Activated CD4-positive, CD25-positive, alpha-beta regulatory T cell treated with anti-CD3 and anti-CD28 coated beads, Interleukin-2, amount 50 U/mL, for 24 hours (primary cell): ENCODE data around the gene VDR.
A peak's percentile ranks its signal among the peaks of the same experiment; 100 is the strongest.

Experiments used
- ATAC-seq, 2 donors: fragments of 150-1000 bp; cut with Tn5 transposase; one replicate each; pipeline ENCODE4 v1.10.0; 2021; ENCODE audit warnings: mild to moderate bottlenecking in 1 of 2, moderate library complexity in 1 of 2

Gene VDR

DNA sequence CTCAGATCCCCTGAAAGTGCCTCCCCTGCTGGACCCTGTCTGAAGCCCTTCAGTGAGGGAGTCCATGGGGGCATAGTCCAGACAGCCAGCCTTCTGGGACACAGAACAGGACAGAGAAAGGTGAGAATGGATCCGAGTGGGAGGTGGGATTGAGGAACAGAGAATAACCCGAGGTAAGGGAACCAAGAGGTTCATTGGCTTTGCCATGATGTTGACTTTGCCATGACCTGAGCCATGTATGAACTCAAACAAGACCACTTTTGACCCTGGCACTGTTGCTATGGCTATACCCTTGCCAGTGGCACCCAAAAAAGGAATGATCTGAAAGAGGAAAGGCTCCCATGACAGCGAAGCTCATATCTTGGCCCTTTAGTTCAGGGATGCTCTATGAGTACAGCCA, 22.6 kb upstream of the VDR start:
- ATAC-seq, result no peak

DNA sequence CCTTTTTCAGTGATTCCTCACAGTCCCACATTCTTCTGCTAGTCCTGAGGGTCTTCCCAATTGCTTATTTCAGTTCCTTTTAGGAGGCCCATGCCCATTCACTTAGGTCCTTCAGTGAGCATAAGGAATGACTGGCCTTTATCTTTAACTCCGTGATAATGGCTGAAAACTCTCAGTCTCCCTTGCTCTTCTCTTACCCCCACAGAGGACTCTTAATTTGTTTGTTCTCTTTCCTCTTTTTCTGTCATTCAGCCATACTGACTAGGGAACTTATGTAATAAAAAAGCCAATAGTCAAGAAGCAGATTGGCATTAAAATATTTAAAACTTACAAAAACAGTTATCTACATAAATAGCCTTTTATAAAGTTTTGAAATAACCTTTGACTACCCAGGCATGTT, 17.1 kb upstream of the VDR start:
- no peak for ATAC-seq

DNA sequence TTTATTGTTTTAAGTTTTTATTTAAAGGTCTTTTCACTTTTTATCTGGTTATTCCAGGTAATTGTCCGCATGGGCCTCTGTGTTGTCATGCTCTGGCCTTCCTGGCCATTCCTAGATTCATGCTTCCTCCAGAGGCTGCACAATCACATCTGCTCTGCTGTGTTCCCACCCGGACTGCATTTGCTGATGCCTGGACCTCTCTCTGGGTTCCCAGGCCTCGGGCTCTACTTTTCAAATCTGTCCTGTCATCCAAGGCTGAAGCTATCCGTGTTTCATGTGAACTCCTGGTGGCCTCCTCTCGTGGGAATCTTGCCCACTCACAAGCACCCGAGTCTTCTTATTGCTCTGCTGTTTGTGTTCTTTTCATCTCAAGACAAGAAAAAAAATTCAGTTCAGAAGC, 16.1 kb upstream of the VDR start:
- no peak for ATAC-seq

- ATAC-seq, result no peak
Observed at GRCh38 chr12:47913081-47913480, 8.3 kb upstream of the VDR start.

GRCh38 chr12:47912556-47912955, 7.8 kb upstream of the VDR start:
- ATAC-seq, result no peak

DNA sequence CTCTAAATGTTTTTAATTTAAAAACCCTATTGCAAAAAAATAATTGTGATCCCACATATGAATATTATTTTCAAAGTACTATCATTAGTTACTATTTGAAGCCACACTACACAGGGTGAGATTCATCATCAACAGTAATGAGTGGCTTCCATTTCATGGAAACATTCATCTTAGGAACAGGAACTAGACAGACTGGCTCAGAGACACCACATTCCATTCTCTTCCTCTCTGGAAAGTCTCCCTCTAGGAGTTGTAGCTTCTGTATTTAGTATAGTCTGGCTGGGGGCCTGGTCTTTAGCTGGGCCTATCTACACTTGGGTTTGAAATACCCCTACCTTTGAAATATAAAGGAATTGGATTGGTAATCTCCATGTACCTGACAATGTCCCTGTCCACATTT, 6.2 kb upstream of the VDR start:
- no peak for ATAC-seq

DNA sequence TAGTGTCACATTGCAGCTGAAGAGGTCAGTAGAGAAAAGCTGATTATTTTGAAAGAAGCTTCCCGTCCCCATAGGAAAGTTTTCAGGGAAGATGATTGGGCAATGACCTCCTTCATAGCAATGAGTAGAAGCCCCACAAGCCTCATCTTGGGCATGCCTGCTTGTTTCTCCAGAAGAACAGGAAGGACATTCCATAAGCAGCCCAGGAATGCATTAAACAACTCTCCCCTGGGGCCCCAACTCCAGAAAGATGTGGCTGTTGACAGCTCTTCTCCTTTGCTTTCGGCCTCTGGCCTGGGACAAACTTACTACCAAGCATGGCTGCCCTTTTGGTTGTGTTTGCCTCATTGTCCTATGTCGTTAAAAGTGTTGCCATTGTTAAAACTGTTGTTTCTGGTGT, 5.7 kb upstream of the VDR start:
- no peak for ATAC-seq

DNA sequence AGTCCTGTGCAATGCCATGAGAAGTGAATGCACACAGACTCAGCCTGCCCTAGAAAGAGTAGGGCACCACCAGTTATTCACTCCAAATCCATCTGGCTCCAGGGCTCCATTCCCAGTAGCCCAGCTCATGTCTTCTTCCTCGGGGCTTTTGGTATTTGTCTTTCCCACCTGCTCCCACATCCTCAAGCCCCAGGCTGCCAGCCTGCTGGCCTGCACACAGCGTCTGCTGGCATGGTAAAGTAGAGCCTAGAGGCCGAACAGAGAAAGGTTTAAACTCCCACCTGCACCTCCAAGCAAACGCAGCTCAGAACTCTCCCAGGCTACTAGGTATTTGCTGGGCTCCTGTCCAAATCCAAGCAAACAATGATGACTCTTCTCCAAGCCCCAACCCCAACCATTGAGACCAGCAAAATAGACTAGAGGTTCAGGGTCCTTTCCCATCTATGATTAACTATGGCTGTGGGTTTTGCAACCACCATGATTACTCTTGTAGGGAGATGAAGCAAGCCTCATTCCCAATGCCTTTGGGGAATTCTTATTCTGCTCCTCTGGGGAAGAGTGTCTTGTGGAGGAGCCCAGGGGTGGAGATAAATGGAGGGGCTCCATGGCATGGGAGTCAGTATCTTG, 5.2 kb upstream of the VDR start:
- ATAC-seq, result no peak

DNA sequence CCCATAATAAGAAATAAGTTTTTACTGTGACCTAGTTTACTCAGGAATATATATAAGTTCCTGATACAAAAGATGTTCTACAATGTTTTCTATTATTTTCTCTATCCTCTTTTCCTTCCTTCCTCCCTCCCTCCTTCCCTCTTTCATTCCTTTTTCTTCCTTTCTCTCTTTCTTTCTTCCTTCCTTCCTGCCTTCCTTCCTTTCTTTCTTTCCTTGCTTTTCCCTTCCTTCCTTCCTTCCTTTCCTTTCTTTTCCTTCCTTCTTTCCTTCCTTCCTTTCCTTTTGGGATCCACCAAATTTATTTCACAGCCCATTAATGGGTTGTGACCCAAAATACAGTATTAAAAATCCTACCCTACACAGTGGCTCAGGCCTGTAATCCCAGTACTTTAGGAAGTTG, 3.9 kb upstream of the VDR start:
- ATAC-seq, result no peak

- ATAC-seq, result no peak
Observed at GRCh38 chr12:47907851-47908454, 3.2 kb upstream of the VDR start.

DNA sequence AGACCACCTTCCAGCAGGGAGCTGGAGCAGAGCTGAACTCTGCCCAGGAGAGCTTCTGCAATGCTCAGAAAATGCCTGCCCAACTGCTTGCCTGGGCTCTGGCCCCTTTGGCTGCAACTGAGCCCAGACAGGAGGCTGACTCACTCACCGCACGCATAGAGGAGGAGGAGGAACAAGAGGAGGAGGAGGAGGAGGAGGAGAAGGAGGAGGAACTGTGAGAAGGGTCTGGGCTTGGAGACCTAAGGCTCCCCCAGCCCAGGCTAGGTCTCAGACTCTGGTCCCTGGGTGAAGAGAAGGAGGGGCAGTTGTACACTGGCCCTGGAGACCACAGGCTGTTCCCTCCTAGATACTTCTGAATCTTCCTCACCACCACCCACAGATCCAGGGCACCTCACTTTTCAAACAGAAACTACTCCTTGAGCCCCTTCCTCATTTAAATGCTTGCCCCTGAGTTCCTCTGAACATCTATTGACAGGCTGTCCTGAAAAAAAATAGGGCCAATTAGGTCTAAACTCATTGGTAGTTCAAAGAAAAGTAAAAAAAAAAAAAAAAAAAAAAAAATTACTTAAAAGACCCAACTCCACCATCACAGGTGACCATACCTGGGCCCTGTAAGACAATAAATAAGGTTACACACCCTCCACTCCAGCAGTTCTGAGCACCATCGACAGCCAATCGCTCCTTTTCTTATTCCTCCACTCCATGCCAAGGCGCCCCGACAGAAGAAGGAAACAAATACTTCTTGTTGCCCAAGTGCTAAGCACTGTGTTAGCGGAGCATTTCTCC, 674 bp downstream of the VDR start:
- peak; percentile 78 to 80 for ATAC-seq

DNA sequence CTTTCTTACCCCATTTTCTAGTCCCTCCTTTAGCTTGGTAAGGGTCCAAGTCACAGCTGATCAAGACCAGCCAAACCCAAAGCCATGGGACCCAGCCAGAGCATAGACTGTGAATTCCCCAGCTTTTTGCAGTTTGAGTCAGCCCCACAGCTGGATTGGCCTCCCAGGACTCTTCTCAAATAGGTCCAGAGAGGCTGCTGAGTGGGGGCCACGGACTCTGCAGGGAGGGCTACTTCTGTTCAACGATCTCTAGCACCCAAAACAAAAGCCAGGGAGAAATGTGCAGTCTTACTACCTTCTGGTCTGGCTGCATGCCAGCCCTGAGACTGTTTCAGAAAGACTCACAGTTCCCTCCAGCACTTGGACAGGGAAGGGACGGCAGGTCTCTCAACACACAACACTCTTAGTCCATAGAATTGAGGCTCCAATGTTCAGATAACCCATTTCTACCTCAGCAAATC, 1.6 kb downstream of the VDR start:
- peak in 1 of 2 donors; percentile 10 for ATAC-seq

- ATAC-seq, result no peak
Observed at GRCh38 chr12:47902131-47902639, 2.6 kb downstream of the VDR start.

DNA sequence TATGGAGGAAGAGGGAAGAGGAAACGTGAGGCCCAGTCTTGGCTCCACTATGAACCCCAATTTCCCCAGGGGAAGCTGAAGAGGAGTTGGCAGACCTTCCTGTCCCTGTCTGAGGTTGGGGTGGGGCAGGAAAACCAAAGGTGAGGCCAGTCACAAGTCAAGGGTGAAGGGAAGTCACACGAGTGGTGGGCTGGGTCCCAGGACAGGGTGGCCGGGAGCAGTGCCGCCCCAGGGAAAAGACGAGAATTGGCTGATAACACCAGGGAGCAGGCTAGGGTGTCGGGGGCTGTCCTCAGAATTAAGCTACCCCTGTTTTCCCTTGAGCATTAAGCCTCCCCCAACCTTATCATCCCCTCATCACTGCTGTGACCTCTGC, 3.1 kb downstream of the VDR start:
- no peak for ATAC-seq

- ATAC-seq, result no peak
Observed at GRCh38 chr12:47901063-47901717, 3.6 kb downstream of the VDR start.

DNA sequence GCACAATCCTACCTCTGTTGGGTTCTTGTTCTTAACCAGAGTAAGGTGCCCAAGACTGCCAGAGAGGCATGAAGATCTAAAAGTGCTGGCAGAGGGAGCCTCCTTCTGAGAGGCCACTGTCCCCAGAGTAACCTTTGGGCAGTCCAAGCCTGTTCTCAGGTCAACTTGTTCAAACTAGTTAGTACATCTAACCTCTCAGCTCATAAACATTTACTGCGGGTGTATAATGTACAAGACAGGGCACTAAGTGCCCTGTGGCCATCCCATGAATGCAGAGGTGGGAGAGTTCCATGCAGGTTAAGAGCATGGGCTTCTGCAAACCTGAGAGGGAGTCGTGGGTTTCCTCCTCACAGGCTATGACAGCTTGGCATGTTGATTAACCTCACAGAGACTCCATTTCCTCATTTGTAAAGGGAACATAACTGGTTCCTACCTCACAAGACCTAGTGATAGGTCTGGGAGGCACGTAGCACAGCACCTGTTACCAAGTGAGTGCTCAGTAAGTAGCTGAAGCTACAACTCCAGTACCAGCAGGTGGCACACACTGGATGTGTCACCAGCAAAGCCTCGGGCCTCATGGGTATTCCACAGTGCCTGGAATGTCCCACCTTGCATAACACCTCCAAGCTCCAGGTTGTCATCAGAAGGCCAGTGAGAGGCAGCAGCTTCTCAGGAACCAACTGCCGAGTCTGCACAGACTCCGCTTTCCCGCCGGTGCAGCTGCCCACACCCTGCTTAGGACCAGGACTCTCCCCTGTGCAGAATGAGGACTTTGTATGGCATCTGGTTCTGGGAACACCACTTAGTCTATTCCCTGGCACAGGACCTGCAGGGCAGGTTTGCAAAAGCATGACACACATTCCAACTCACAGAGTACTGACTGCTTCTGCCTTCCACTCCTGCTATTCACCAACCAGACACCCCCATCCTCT, 4.4 kb downstream of the VDR start:
- ATAC-seq, result no peak

GRCh38 chr12:47899466-47899865, 5.3 kb downstream of the VDR start:
- no peak for ATAC-seq

GRCh38 chr12:47896633-47897032, 8.2 kb downstream of the VDR start:
- no peak for ATAC-seq

DNA sequence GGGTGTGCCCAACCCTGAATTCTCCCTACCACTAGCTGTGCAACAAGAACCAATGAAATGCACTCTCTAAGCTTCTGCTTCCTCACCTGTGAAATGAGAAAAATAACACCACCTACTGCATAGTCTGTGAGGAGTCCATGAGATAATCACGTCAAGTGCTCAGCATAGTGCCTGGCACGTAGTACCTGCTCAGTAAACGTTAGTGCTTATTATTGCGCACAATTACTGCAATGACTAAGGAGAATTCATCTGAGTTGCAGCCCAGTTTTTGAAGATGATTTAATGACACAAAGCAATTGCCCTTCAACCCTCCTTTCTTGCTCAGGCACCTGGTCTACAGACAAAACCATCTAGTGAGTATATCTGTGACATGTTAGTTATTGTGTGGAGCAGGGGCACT, 8.8 kb downstream of the VDR start:
- no peak for ATAC-seq

- no peak for ATAC-seq
Observed at GRCh38 chr12:47894652-47895051, 10.1 kb downstream of the VDR start.

- ATAC-seq, result peak in 1 of 2 donors; percentile 18
Observed at GRCh38 chr12:47894068-47894467, 10.7 kb downstream of the VDR start.

GRCh38 chr12:47892819-47893218, 12.0 kb downstream of the VDR start:
- no peak for ATAC-seq
